ENCODE results near the gene PRICKLE3.
"Not testable (repeated sequence)": the region's sequence is repeated elsewhere in the genome, so short reads cannot be mapped to it uniquely, and the experiment has no call there.

The PRICKLE3 gene

DNA sequence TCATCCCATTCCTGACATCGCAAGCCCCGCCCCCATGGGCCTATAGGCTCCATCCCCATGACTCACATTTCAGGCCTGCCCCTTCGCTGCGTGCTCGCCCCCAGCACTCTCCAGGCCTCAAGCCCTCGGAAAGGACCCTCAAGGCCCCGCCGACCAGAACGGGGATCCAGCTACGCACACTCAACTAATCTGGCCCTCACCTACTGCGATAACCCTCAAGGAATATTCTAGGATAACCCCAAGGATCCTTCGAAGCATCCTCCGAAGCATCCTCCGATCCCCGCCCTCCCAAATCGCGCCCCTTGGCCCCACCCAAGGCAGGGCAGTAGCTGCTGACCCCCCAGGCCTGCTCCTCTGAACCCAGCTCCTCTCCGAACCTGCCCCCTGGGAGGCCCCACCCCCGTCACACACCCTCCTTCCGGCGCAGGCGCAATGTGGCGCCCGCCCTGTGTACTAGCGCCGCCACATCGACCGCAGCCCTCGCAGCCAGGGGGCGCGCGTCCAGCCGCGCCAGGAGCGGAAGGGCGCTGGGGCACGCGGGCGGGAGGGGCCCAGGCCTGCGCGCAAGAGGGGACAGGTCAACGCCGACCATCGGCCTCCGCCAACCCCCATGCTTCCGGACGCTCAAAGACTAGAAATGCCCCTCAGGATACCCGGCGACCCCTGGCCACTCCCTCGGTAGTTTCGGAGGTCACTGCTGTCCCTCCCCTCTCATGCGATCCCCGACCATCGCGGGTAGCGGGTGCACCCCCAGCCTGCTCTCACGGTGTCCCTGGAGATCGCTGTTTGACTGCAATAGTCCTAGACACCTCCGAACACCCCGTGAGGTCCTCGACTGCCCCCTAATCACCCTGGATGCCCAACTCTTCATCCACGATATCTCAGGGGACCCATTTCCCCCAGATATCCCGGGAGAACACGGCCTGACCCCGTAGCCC is 30.0 kb downstream of the PRICKLE3 start:
- peak; percentile 90 for DNase-seq

DNA sequence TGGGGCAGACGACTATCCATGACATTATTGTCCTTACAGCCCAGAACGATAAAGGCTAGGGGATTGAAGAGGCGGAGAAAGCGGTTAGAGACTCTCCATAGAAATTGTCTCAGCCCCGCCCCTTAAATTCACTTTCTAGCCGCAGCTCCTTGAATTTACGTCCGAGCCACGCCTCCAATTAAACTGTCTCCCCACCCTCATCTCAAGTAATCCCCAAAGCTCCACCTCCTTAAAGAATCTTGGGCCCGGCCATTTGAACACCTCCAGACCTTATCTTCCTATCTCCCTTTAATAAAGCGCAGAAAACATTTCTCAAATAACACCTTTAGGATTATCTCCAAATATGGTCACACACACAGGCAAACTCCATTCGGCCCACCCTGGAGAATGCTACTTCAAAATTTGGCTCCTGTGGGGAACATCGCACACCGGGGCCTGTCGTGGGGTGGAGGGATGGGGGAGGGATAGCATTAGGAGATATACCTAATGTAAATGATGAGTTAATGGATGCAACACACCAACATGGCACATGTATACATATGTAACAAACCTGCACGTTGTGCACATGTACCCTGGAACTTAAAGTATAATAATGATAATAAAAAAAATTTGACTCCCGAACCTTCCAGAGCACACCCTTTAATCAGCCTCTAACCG is 30.8 kb downstream of the PRICKLE3 start:
- DNase-seq: peak; percentile 72

DNA sequence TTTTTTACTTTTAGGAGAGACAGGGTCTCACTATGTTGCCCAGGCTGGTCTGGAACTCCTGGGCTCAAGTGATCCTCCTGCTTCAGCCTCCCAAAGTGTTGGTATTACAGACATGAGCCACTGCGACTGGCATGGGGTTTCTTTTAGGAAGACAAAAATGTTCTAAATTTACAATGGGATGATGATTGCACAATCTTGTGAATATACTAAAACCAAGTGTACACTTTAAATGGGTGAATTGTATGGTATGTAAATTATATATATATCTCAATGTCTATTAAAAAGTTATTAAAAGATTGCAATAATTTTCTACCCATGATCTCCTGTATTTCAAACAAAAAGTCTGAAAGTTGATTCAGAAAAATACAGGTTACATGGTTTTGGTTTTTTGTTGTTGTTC is 32.7 kb downstream of the PRICKLE3 start:
- DNase-seq: no peak

DNA sequence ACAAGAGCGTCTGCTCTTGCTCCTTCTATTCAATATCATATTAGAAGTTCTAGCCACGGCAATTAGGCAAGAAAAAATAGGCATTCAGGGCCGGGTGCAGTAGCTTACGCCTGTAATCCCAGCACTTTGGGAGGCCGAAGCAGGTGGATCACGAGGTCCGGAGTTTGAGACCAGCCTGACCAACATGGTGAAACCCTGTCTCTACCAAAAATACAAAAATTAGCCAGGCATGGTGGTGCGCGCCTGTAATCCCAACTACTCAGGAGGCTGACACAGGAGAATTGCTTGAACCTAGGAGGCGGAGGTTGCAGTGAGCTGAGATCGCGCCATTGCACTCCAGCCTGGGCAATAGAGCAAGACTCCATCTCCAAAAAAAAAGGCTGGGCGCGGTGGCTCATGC is 36.9 kb downstream of the PRICKLE3 start:
- not testable (repeated sequence) for DNase-seq

DNA sequence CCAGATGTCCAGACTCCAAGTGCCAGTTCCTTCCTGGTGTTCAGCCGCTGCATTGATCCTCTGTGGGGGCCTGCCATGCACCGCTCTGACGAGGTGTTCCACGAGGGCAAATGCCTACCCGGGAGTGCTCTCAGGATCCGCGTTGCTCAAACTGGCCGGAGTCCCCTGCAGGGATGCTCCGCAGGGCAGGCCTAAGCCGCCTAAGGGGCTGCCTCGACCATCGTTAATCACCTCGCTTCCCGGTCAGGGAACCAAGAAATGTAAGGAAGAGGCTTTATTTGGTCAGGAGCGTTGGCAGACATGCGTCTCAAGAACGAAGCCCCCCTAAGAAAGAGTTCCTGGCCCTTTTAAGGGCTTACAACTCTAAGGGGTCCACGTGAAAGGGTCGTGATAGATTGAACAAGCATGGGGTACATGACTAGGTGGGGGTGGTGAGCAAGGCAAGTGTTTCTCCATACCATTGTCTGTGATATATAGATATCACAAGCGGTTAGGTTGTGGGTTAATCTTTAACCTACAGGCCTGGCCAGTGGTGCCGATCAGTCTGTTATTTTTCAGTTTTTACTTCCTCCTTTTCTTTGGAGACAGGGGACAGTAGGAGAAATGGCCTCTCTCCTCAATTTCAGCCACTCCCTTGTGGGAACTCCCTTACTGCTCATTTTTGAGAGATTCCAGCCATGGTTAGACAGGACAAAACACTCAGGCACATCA is 37.6 kb downstream of the PRICKLE3 start:
- DNase-seq: not testable (repeated sequence)

DNA sequence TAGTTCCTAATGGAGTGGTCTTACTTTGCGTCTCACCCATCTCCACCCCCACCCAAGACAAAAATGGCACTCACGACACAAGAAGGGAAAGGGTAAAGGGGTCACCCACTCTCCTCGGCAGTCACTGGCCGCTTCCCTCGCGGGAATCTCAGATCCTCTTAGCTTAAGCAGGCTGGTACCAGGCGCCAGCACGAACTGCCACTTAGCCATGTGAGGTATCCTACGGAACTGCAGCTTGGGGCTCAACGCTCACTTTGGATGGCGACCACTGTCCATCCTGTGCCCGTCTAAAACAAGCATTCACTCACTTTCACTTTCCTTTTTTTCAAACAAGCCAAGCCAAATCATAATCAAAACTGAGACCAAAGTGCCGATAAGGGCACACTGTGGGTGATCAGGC is 38.2 kb downstream of the PRICKLE3 start:
- DNase-seq: no peak

DNA sequence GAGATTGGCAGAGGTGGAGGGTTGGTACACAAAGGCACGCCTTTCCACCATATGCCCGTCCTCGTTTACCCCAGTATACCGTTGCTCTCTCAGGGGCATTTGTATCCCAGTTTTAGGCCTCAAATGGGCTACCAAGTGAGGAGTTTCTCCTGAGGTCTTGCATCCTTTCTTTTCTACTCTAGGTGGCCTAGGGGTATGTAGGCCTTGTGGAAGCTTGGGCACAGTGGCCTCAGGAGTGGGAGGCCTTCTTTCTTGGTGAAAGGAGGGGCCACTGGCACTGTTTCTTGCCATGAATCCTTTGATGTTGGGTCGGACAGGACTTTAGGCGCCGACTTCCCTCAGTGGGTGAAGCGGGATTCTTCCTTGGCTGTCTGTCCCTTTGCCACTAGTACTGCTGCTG is 38.9 kb downstream of the PRICKLE3 start:
- no peak for DNase-seq

DNA sequence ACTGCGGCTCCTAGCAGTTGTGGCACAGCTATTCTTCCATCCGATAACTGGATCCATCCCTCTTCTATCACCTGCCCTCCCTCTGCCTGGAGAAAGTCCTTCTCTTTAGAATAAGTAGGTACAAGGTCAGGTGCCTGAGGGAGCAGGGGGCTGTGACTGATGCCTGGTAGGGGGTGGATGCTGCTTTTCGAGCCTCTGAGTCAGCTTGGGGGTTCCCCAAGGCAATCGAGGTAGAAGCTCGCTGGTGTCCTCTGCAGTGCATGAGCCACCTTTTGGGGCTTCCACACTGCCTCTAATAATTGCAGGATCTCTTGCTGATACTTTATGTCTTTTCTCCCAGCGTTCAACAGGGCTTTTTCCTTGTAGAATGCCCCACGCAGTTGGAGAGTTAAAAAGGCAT is 43.0 kb downstream of the PRICKLE3 start:
- not testable (repeated sequence) for DNase-seq

DNA sequence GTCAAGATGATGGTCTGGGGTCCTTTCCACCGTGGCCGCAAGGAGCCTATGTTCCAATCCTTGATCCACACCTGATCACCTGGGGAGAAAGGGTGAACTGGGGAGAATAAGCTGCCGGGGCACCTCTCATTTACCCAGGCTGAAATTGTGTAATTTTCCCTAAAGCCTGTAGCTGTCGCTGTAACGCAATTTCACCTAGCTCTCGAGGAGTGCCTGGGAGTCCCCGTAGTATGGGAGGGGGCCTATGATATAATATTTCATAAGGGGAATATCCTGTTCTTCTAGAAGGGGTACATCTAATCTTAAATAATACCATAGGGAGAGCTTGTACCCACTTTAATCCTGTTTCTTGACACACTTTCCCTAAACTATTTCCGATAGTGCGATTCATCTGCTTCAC is 43.9 kb downstream of the PRICKLE3 start:
- not testable (repeated sequence) for DNase-seq

DNA sequence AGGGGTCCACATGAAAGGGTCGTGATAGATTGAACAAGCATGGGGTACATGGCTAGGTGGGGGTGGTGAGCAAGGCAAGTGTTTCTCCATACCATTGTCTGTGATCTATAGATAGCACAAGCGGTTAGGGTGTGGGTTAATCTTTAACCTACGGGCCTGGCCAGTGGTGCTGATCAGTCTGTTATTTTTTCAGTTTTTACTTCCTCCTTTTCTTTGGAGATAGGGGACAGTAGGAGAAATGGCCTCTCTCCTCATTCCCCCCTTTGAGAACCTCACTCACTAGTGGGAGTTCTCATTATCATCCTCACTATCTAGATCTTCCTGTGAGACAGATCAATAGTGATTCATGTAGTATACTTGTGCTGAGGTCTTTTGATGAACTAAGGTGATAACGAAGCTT is 46.5 kb downstream of the PRICKLE3 start:
- DNase-seq: no peak

DNA sequence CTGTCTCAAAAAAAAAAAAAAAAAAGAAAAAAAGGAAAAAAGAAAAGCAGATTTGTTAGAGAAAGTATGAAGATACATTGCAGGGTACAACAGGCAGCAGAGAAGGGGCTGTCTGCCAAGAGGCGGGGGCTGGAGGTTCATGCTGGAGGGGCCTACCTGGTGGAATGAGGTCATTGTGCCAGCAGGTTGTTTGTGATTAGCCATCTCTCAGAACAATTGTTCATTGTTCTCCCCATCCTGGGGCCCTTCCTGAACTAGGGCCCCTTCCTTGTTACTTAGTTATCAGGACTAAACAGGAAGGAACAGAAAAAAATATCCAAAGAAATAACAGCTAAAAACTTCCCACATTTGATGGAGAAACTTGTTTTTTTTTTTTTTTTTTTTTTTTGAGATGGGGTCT is 48.7 kb downstream of the PRICKLE3 start:
- no peak for DNase-seq

DNA sequence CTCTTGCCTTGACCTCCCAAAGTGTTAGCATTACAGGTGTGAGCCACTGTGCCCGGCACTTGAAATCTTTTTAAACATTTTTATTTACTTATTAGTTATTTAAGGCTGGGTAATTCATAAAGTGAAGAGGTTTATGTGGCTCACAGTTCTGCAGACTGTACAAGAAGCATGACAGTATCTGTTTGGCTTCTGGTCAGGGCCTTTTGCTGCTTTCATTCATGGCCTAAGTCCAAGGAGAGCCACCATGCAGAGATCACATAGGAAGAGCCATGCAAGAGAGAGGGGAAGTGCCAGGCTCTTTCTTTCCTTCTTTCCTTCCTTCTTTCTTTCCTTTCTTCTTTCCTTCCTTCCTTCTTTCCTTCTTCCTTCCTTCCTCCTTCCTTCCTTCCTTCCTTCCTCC is 52.4 kb downstream of the PRICKLE3 start:
- no peak for DNase-seq

DNA sequence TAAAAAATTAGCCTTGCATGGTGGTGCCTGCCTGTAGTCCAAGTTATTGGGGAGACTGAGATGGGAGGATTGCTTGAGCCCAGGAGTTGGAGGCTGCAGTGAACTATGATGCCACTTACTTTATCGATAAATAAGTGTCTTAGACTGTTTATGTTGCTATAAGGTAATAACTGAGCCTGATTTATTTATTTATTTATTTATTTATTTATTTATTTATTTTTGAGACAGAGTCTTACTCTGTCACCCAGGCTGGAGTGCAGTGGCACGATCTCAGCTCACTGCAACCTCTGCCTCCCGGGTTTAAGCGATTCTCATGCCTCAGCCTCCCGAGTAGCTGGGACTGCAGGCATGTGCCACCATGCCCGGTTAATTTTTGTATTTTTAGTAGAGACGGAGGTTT is 53.9 kb downstream of the PRICKLE3 start:
- not testable (repeated sequence) for DNase-seq

DNA sequence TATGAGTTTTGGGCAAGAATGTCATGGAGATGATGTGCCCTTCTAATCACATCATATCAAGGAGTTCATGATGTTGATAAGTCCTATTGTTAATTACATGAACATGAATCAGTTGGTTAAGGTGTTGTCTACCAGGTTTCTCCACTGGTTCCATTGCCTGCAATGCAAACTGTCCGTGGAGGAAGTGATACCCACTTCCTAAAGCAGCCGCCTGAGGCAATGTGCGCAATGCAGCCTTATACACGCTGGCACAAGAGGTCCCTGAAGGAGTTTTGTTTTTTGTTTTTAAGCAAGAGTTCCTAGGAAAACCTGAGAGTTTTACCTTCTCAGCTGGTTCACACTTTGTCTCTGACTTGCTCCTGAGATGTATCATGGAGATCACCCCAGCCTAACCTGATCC is 56.7 kb downstream of the PRICKLE3 start:
- no peak for DNase-seq

DNA sequence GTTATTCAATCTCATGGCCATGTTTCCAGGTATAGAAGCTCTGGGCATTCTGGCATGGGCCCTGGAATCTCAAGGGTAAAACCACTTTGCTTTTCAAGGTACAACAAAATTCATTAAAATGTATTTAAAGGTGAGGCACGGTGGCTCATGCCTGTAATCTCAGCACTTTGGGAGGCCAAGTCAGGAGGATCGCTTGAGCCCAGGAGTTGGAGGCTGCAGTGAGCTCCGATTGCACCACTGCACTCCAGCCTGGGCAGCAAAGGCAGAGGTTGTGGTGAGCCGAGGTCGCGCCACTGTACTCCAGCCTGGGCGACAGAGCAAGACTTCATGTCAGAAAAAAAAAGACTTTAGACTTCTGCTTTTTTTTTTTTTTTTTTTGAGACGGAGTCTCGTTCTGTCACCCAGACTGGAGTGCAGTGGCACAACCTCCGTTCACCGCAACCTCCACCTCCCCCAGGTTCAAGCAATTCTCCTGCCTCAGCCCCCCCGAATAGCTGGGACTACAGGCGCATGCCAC is 58.4 kb downstream of the PRICKLE3 start:
- DNase-seq: not testable (repeated sequence)
